ENCODE measurements around the gene LRRC36.

LRRC36 gene

DNA sequence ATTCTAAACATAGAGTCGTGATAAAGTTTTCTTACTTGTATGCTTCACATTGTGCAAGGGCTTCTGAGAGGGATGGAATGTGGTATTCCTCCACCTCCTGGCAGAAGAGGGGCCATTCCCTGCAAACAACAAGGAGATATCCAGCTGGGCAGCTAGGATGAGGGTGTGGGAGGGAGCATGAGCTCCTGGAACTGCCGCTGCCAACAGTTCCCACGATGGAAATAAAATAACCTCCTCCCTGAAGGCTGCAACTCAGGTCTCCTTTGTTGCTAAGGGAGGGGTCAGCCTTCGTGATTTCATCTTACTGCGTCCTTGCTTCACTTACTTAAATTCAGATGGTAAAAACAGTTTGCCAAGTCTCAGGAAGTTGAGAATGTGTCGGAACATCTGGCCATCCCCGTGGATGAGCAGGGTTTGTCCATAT lies 31.7 kb upstream of the LRRC36 start:
- no peak for DNase-seq (ENCODE audit: low spot score)

DNA sequence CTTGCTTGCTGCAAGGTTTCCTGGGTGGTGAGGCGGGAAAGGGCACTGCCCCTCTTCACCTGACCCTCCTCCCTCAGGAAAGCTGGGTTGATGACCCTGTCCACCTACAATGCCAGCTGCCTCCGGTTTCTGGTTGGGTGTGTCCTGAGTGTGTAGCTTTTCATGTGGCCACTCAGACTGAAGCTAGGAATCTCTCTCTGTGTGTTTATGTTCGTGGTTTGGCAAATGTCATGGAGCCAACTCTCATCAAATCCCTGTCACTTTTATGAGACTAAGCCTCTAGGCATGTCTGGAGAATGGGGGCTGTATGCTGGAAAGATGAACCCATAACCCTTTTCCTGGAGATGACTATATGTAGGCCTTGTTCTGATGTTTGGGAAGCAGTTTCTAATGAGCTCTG lies 30.2 kb upstream of the LRRC36 start:
- DNase-seq (ENCODE audit: low spot score), result no peak

DNA sequence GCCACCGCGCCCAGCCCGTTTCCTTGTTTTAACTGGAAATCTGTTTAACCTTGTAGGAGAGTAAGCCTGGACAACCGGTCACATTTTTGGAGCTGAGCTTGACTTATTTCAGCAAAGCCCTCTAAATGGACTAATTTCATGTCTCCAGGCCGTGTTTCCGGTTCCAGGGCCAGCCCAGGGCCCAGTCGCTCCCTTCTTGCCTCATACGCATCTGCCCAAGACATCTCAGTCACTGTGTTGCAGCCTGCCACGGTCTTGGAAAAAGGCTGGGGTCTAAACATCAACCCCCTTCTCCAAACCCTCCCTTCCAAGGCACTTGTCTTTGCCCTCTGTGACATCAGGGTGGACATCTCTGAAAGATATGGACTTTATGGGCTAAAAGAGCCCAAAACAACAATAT lies 28.3 kb upstream of the LRRC36 start:
- DNase-seq (ENCODE audit: low spot score), result no peak

DNA sequence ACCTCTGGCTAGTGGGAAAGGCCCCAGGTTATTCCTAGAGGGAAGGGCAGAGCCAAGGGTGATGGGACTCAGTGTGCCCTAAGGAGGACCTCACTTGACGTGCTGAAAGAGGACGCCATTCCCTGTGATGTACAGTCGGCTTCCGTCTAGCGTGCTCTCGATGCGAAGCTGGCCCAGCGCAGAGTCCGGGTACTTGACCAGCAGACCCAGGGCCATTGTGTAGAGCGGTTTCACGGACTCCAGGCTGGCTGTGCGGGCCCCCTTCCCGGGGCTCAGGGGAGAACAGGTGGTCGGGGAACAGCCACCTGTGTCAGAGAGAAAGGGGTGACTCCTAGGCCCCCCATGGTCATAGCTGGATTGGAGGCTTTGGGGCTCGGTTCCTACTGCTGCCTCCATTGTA lies 27.3 kb upstream of the LRRC36 start:
- no peak for DNase-seq (ENCODE audit: low spot score)

DNA sequence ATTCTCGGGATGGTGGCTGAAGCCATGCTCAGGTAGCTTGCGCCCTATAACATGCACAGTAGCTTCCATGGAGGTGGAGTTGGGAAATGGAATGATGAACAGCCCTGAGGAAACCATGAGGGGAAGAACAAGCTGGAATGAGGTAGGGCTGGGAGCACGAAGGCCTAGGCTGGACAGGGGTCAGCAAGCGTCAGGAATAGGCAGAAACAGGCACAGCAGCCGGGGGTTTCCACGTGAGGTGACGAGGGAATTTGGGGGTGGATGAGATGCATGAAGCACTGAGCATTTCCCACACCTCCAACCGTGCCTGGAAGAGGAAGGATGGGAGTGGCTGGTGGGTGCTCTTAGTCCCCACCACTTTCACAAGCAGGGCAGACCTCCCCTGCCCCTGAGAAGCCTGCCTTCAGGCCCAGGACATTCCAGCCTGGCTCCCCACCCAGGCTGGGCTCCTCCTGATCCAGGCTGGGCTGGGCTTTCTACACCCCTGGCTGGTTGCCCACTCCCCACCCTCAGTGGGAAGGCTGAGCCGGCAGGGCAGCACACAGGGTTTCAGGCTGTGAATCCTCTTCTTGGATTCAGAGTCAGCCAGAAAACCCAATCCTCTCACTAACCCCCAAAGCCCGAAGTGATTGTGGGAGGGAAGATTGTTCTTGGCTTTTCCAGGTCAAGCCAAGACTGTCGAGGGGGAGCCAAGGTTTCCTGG lies 25.4 kb upstream of the LRRC36 start:
- no peak for DNase-seq (ENCODE audit: low spot score)

DNA sequence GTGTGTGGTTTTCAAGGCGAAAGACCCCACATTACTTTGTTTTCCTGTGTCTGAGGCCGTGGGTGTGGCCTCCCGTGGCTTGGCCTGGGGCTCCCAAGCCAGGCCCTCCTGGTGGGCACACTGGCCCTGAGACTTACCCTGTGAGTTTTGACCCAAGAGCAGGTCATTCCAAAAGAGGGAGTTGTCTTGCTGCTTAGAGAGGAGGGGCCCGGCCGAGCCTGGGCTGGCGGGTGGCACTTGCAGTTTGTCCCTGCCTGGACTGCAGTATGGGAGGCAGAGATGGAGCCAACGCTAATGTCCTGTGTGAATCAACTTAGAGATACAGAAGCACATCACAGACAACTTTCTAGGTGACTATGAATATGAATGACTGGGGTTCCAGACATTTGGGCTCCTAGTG lies 24.5 kb upstream of the LRRC36 start:
- DNase-seq (ENCODE audit: low spot score), result no peak

DNA sequence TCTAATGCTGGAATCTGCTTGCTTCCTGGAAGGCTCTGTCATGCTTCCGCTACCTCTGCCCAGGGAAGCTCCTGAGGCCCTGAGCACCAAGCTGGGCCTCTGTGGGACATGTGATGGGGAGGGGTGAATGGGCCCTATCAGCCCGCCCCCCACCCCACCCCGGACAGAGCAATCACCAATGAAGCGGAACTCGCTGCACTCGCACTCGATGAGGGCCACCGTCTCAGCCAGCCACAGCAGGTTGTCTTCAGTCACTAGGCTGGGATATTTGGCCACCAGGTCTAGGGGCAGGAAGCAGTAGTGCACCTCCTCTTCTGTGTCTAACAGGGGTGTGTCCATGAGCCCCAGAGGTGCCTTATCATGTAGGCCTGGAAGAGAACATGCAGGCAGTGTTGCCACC lies 23.6 kb upstream of the LRRC36 start:
- no peak for DNase-seq (ENCODE audit: low spot score)

DNA sequence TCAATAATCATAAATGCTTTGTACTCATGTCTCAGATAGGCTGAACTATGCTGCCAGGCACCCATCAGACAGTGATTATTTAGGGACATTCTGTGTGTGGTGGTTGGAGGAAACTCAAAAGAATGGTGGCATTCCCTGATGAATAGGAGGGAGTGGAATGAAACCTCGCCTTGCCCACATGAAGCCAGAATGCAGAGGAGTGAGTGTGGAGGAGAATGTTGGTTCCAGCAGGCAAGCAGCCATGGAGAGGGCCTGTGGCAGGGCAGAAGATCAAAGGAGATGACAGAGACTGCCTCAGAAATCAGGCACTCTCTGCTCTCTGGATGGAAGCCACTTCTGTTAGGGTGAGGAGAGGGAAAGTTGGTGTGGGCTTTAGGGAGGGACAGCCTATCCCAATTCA lies 22.6 kb upstream of the LRRC36 start:
- DNase-seq (ENCODE audit: low spot score), result no peak

DNA sequence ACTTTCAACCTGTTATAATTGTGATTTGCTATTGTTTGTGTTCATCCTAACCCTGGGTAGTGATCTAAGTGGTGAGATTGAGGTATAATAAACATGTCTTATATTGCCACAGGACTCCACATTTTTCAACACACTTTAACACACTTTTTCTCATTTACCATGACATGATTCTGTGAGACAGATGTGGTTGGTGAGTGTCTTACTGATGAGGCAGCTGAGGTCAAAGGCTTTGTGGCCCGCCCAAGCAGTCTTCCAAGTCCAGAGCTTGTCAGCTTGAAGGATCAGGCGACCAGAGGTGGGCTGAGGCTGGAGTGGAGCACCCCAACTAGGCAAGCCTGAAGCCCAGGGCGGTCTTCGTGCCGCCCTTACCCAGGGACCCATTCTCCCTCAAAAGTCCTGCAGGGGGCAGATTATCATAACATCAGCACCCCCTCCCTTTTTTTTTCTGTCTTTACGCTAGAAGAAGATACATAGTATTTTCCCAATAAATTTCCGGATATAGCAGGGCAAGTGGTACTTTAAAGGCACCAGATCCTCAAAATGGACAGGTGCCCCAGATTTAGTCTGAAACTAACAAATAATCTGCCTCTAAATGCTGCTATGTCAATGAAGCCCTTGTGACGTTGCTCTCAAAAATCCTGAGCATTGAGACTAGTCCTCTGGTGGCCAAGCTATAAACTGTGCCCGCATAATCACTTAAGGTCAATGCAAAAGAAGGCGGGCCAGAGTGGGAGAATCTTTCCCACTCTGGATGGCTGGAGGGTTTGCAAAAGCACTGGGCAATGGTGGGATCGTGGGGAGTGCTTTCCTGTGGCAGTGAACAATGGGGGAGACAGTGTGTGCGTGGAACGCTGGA lies 21.2 kb upstream of the LRRC36 start:
- no peak for DNase-seq (ENCODE audit: low spot score)

DNA sequence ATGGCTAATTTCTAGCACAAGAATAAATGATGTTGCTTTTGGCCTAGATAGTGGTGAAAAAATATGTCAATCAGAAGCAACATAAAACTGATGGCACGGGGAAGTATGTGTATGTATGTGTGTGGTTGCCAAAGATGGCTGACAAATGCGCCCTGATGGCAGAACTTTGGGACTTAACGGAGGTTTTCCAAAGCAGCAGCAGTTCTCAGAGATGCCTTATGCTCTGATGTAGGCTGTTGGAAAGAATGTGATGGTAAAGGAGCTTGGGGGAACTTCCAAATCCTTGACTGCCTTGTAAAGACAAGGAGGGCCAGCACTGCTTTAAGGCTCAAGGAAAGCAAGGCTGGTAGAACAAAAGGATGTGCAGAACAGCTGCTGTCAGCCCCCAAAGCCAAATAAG lies 16.1 kb upstream of the LRRC36 start:
- no peak for DNase-seq (ENCODE audit: low spot score)

DNA sequence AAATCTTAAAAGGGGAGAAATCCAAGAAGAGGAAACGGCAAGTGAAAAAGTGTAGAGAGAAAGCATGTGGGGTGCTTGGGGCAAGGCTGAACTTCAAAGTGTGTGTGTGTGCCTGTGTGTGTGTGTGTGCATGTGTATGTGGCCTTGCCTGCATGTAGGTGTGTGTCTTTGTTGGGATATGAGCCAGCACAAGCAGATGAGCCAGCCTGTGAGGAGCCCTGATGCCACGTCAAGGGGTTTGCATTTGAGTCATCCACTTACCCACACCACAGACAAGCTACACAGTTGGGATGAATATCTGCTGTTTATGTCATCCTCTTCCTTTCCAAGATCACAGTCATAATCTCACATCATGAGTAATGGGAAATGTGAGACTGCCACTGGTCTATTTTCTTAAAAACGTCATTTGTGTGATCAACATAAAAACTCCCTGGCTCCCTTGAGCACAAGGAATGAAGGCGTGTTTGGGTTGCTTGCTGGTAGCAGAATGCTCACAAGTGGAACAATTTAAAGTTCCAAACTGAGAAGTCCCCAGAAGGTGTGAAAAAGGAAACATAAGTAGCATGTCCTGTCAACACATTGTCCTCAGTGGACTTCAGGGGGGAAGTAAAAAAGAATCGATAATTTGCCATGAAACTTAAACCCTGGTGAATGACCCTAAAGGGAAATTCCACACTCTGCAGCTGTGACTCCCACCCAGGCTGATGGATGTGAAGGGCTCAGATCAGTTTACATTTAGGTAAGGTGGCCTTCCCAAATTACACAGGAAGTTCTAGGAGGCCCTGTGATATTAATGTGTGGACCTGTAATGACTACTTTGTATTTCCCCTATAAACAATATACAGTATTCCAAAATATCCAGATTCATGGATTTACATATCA lies 14.8 kb upstream of the LRRC36 start:
- DNase-seq (ENCODE audit: low spot score), result no peak

DNA sequence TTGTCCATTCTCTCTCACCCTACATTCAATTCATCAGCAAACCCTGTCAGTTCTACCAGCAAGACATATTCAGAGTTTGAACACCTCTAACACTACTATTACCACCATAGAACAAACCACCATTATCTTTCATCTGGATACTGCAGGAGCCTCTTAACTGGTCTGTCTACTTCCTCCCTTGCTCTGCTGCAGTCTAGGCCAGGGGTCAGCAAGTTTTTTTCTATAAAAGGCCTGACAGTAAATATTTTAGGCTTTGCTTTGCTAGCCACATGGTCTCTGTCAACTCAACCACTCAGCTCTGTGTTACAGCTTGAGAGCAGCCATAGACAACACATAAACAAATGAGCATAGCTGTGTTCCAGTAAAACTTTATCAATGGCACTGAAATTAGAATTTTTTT lies 13.9 kb upstream of the LRRC36 start:
- DNase-seq (ENCODE audit: low spot score), result no peak

DNA sequence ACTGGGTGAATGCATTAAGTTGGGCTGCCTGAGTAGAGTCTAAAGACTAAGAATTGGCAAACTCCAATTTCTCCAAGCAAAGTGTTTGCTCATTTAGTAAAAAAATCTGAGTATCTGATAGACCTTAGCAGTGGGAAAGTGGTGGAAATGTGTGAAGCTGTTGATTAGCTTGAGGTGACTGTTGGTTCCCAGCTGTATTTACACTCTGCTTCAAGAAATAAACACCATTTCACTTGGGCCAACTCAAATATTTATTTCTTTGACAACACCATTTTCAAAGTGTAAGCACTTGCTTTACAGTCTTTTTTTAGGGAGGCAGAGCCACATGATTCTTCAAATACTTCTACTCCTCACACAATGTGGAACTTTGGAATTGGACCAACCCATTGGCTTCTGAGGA lies 8.8 kb upstream of the LRRC36 start:
- no peak for DNase-seq (ENCODE audit: low spot score)

DNA sequence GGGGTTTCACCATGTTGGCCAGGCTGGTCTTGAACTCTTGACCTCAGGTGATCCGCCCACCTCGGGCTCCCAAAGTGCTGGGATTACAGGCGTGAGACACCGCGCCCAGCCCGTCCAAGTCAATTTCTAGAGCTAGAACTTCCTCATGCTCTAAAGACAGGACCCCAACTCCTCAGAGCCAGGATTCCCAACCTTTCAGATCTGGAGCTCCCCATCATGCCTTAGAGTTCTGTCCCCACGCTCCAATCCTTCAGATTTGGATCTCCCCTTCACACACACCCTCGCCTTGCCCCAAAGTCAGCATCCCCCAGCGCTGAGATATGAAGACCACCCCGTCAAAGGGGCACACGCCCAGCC lies 522 bp upstream of the LRRC36 start:
- DNase-seq (ENCODE audit: low spot score), result no peak

DNA sequence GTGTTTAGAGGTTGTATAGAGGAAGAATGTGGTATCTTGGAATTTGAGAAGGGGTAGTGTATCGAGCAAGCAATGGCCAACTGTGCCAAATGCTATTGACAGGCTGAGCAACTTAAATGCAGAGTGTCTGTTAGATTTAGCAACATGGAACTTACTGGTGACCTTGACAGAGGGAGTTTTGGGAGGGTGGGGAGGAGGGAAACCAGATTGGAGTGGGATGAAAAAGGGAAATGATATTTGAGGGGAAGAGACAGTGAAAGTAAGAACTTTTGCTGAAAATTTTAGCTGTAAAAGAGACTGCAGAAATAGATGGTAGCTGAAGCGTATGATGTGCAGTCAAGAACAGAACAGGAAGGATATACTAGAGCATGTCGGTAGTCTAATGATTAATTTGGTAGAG lies 1.1 kb downstream of the LRRC36 start:
- DNase-seq (ENCODE audit: low spot score), result peak; percentile 8

DNA sequence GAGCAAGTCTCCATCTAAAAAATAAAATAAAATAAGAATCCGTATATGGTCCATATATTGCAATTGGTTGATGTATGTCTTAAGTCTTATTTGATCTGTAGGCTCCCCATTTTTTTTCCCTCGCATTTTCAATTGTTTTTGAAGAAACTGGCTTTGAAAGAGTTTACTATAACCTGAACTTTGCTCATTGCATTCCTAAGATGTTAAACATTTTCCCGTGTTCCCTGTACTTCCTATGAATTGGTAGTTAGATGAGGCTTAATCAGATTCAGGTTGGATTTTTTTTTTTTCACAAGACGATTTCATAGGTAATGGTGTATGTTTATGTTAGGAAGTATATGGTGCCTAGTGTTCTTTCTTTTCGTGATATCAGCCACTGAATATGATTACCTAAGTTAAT lies 3.3 kb downstream of the LRRC36 start:
- DNase-seq (ENCODE audit: low spot score), result no peak

DNA sequence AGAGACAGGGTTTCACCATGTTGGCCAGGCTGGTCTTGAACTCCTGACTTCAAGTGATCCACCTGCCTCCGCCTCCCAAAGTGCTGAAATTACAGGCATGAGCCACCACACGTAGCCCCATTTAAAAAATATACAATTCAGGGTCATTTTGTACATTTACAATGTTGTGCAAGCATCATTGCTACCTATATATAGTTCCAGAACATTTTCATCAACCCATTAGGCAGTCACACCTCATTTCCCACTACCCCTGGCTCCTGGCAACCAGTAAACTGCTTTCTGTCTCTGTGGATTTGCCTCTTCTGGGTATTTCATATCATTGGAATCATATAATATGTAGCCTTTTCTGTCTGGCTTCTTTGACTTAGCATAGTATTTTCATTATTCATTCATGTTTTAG lies 6.7 kb downstream of the LRRC36 start:
- DNase-seq (ENCODE audit: low spot score), result no peak

DNA sequence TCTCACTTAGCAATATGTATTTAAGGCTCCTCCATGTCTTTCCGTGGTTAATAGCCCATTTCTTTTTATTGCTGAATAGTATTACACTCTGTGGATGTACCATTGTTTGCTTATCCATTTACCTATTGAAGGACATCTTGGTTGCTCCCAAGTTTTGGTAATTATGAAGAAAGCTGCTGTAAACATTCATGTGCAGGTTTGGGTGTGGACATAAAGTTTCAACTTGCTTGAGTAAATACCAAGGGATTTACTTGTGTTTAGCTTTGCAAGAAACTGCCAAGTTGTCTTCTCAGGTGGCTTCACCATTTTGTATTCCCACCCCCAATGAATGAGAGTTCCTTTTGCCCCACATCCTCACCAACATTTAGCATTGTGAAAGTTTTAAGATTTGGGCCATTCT lies 9.5 kb downstream of the LRRC36 start:
- DNase-seq (ENCODE audit: low spot score), result no peak

DNA sequence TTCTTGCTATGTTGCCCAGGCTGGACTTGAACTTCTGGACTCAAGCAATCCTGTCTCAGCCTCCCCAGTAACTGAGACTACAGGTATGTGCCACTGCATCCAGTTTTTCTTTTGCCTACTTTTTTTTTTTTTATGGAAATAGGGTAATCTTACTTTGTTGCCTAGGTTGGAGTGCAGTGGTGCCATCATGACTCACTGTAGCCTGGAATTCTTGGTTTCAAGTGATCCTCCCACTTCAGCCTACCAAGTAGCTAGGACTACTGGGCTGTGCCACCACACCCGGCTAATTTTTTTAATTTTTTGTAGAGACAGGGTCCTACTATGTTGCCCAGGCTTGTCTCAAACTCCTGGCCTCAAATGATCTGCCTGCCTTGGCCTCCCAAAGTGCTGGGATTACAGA lies 10.0 kb downstream of the LRRC36 start:
- no peak for DNase-seq (ENCODE audit: low spot score)

DNA sequence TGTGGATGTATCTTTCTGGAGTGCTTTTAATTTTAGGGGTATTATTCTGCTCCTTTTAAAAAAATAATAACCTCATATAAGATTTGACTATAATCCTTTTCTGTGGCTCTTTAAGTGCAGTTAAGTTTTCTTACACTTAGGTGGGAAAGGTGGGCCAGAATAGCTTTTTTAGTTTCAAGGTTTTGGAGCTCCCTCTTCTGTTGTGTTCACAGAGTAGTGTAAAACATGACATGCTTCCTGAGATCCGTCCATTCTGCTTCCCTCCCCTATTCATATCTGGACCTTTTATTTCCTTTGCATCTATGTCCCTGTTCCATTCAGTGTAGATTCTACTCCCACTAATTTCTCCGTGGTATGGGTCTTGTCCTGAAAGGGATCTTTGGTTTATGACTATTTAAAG lies 12.8 kb downstream of the LRRC36 start:
- peak; percentile 34 for DNase-seq (ENCODE audit: low spot score)

DNA sequence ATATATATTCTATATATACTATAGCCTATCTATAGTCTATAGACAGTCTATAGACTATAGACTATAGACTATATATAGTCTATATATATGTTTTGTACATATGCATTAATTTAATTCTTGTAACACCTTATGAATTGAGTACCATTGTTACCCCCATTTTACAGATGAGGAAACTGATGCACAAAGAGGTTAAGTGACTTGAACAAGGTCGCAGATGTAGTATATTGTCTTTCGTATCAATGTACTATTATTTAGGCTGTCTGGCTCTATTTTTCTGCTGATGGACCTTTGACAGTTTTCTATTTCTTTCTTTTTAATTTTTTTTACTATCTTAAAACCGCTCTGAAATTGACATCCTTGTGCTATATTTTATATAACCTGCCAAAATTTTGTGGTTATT lies 14.6 kb downstream of the LRRC36 start:
- DNase-seq (ENCODE audit: low spot score), result no peak

DNA sequence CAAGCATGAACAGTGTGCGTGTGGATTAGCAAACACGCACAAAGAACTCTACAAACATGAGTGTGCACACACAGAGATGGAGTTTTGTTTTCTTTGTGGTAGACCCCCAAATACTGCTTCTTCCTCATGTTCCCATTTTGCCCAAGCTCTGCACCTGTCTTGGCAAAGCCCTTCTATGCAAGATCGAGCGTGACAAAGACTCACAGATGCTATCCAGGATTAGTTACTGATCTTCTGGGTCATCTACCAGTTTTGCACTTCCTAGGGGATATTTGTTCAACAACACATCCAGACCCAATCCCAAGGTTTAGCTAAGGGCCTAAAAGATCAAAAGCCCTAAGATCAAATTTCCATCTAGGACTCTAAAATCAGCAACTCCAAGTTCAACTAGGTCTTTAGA lies 16.0 kb downstream of the LRRC36 start:
- no peak for DNase-seq (ENCODE audit: low spot score)

DNA sequence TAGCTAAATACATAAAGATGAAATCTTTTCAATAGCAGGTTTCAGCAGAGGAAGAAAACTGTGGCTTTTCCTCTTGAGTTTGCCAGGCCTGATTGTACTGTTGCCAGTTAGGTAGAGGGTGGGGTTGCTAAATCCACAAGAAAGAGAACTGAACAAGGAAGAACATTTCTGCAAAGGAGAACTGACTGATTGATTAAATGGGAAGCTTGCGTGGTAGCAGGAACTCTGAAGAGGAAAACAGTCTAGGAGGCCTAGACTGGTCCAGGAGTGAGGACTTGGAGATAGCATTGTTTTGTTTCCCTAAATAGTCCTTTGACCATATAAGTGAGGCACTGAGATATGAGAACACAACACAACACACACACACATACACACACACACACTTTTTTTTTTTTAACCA lies 18.8 kb downstream of the LRRC36 start:
- DNase-seq (ENCODE audit: low spot score), result no peak

Measured in cerebellar cortex (tissue), 1 donor.